Retina (tissue), 1 donor: ENCODE measurements around the gene CLCN3.
"Not testable (repeated sequence)": the region's sequence is repeated elsewhere in the genome, so short reads cannot be mapped to it uniquely, and the experiment has no call there.

Experiments
- DNase-seq: peaks from one replicate; pipeline ENCODE4 v3.0.0-alpha.2; 2016

CLCN3 gene

DNA sequence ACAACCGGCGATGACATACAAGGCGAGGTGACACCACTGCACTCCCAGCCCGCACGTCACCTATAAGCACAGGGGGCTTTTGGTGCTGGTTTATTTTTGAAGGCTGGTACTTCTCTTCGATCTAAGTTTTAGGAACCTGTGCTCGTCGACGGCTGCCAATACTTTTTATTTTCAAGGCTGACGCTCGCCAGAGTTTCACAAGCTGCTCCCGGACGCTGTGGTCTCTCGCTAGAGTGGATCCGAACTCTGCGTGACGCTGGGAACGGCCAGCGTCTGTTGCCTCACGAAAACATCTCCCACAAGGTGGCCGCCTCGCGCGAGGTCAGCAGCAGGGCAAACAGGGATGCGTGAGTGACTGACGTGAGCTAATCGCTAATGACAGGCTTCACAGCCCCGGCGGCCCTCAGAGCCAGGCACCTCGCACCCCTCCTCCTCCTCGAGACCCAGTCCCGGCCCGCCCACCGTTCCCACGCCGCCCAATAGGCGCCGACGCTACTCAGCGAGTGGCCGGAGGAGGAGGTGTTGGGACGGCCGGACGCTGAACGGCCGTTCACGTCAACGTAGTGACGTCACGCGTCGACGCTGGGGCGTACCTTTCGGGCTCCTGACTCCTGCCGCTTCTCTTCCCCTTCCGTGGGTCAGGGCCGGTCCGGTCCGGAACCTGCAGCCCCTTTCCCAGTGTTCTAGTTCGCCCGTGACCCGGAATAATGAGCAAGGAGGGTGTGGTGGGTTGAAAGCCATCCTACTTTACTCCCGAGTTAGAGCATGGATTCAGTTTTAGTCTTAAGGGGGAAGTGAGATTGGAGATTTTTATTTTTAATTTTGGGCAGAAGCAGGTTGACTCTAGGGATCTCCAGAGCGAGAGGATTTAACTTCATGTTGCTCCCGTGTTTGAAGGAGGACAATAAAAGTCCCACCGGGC is at the start of gene CLCN3:
CLCN3 (plus strand) TSS at position 621 of the 922 bp plus-strand sequence. CDS start 15,351 bp downstream, outside the sequence.
- peak; percentile 99 for DNase-seq

DNA sequence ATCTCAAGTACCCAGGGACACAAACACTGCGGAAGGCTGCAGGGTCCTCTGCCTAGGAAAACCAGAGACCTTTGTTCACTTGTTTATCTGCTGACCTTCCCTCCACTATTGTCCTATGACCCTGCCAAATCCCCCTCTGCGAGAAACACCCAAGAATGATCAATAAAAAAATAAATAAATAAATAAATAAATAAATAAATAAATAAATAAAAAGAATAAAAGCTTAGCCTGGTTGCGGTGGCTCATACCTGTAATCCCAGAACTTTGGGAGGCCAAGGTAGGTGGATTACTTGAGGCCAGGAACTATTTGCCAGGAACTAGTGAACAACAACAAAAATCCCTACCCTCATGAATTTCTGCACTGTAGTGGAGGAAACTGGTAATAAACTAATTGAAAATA is 49.4 kb upstream of the CLCN3 start:
- DNase-seq = not testable (repeated sequence)

DNA sequence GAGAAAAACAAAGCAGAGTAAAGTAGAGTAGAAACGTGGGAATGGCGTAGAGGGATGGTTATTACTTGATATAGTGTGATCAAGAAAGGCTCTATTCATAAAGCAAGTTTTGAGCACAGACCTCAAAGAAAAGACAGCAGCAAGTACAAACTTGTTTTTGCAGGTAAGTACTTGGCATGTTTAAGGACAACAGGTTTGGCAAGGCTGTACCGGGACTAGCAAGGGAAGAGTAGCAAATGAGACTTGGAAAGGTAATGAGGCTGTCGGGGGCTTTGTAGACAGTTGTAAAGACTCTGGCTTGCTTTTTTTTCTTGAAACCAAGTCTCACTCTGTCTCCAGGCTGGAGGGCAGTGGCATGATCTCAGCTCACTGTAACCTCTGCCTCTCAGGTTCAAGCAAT is 48.9 kb upstream of the CLCN3 start:
- DNase-seq = no peak

DNA sequence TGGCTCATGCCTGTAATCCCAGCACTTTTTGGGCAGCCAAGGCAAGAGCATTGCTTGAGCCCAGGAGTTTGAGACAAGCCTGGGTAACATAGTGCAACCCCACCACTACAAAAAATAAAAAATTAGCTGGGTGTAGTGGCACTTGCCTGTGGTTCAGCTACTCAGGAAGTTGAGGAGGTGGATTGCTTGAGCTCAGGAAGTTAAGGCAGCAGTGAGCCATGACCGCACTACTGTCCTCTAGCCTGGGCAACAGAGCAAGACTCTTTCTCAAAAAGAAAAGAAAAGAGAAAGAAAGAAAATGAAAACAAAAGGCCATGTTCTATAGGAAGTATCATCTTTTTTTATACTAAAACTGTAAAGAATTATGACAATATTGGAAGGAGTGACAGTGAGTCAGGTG is 46.5 kb upstream of the CLCN3 start:
- DNase-seq = no peak

DNA sequence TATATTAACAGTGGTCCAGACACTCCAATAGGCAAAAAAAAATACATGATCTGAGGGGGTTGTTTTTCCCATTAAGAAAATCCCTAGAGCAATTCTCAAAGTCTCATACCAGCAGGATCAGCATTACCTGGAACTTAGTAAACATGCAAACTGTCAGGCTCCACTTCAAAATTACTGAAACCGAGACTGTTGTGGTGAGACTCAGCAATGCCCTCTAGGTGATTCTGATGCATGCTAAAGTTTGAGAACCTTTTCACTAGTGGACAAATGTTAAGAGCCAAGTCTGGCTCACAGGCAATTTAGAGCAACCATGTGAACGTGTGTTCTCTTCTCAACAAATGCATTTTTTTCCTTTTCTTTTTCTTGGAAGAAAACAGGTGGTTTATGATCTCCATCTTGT is 38.2 kb upstream of the CLCN3 start:
- DNase-seq = no peak

DNA sequence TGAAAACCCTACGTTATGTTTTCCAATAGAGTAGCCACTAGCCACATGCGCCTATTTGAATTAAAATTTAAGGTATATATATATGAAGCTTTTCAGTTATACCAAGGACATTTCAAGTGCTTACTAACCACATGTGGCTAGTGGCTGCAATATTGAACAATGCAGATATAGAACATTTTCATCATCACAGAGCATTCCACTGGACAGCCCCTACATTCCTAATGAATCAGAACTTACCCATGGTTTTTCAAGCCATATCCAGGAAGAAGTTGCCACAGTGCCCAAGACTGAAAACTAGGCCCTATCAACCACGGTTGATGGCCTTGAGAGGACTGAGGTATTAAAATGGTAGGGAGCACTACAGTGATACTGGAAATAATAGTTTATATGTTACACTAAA is 37.7 kb upstream of the CLCN3 start:
- no peak for DNase-seq

DNA sequence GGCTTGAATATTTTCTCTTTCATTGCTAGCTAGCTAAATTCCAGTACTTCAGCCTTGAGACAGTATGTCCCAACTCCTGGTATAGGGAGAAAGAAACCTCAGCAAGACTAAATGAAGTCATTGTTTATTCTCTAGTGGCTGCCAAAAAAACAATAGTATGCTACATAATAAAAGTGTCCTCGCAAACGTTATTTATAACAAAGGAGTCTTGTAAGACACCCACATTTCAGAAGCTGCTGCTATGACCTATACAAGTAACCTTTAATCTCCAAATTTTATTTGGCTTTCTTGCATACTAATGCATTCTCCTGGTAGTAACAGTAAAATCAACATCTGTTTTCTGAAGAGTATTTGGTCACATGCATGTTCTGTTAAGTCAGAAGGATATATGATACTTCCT is 36.8 kb upstream of the CLCN3 start:
- no peak for DNase-seq

DNA sequence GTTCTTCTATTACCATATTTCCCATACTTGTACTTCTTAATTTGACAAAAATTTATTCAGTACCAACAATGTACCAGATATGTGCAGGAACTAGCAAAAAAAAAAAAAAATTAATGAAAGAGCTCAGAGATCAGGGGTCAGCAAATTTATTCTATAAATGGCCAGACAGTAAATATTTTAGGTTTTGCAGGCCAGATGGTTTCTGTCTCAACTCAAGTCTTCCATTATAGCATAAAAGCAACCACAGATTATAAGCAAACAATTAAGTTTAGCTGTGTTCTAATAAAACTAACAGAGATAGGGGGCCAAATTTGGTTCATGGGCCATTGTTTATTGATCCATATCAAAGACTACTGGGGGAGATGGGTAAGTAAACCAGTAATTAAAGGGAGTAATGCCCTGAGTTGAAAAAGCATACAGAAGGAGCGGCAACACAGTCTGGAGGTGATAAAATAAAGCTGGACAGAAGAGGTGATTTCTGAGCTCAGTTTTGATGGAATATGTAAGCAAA is 27.3 kb upstream of the CLCN3 start:
- DNase-seq = no peak

DNA sequence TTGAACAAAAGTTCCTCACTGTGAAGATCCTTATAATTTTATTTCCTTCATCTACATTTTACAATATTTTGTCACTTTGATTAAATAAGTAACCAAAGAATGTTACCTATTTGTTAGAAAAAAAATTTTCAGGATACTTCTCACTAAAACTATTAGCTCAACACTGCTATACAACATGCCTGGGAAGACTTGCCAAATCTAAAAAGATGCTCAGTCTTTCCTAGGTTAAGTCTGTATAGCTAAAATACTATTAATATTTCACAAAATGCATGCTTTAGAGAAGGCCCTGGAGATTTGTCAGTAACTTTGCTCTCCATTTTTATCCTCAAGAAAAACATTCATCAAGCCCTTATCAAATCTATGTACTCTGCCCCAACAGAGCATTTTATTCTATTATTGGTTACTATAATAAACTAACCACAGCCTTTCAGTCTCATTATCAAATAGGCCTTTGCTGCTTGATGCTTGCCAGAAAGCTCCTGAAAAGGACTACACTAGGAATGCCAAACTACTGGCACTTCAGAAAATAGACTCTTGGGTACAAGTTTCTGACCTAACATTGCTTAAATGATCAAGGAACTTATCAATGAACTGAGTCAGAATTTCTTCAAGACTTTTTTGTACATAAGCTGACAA is 25.7 kb upstream of the CLCN3 start:
- DNase-seq = no peak

DNA sequence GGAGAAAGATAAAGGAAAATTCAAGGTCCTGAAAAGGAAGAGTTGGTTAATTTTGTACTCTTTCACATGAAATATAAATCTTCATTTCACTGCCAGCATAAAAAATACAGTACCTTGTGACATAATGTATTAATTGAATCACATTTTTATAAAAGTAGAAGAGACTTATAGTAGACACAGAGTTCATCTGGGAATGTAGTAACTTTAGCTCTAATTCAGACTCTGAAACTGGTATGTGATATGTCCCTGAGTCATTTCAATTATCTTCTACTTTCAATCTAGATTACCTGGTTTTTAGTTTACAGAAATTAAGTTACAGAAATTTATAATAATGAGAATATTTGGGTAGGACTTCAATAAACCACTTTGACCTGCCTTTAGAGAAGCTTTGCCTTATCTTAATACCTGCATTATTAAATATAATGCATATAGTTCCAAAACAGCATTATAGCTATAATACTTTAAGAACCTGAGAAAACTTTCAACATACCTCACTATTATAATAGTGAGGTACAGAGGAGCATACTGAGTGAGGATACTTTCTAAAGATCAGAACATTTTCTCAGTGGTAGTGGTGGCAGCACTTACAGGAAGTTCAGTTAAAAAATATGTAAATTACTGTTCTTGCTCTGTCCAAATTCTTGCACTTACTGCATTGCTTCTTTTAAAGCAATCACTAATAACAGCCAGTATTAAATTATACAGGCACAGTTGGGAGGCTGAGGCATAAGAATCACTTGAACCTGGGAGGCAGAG is 19.2 kb upstream of the CLCN3 start:
- DNase-seq = no peak

DNA sequence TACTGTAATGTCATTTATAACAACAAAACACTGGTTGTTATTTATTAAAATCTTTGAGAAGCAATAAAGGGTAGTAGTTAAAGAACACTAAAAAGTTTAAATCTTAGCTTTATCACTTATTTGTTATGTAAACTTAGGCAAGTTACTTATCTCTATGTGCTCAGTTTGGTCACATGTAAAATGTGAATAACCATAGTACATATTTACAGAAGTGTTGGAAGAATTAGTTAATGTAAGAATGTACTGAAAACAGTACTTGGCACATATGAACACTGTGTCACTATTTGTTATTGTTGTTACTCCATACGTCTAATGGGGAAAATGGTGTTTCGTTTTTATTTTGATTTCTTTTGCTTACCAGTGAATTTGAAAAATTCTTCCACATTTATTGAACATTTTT is 17.1 kb upstream of the CLCN3 start:
- DNase-seq = no peak

DNA sequence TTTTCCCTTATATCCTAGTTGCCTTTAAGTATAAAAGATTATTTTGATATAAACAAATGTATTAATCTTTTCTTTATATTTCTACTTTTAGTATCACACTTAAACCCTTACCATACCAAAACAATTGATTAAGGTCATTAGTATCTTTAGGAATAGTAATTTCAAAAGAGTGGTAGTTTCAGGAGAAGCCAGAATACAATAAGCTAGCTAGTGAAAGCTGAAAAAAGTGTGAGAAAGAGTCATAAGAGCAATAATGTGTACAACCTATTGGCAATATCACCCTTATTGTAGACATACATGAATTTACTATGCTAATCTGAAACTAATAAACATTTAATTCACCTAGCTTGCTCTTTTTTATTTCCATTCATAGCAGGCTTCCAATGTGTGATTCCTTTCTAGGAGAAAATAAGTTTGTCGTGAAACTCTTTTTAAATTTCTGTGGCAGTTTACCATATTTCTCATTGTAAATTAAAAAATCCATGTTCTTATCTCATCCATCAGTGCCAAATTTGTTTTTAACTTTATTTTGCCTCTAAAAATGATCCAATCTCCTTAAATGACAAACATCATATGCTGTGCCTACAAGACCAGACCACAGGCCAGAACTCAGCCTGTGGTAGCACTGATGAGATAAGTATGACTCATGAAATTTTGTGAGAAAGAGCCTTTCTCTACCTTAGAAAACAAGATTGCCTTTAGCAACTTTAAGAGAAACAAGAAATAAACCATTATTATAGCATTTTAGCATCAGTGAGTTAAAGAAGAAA is 16.1 kb upstream of the CLCN3 start:
- DNase-seq = no peak

DNA sequence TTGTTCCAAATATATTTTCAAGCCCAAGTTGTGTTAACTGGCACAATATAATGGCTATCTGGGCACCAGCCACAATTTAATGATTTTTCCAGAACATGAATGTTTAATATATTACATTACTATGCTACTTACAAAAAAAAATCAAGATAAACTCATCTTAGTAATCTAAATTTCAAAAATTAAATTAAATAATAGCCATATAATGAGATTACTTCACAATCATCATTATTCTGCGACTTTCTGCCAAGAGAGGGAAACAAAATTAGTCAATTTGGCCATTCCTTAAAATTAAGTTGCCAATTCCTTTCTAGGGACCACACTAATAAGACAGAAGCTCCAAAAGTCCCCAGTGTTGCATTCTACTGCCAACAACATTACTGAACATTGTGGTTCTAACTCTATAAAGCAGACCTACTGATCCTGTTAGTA is 15.5 kb upstream of the CLCN3 start:
- DNase-seq = no peak

DNA sequence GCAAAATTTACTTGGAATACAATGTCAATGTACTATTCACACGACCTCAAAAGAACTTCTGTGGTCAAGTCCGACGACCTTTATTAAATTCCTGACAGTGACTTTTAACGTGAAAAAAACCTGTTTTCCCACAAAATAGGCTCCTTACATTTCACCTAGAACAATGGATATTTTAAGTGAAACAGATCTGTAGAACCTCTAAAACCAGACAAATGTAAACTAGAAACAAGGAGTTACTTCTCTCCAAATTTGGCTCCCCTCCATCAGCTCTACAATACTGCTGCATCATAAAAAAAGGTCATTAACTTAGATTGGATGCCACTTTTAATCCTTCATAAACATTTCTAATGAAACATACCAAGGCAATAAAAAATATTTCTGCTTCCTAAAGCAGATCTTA is 9.2 kb upstream of the CLCN3 start:
- no peak for DNase-seq

DNA sequence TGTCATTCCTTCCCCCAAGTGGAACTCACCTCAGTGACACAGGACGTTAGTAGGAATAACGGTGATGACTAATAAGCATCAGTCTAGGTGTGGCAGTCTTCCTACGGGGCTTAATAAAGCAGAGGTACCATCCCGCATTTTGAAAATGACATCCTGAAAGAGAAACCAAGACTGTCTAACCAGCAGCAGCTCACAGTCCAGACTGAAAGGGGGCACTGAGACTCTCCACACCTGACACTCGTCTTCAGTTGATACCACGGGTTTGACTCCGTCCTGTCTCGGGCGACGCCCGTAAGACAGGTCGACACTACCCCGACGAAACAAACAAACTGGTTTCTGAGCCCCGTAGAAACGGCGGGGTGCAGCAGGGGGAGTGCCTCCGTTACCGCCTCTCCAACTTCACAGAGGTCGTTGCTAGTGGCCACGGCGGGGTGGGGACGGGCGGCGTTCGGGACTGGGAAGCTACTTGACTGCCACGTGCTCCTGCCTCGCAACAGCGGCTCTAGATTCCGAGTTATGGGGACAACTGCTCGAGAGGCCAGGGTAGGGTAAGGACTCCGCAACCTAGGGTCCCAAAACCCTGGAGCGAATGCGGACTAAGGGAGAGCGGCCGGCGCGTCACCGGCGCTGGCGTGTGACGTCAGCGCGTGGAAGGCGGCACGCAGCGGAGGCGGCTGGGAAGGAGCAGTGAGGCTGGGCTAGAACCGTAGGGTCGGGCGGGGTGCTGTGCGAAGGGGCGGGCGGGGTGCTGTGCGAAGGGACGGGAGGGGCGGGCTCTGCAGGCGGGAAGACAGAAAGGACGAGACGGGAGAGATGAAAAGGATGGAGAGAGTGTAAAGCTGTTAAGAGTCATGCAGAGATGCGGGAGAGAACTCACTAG is 8.1 kb upstream of the CLCN3 start, which contains the start of gene NEK1:
NEK1 (minus strand) TSS at position 593 of the 880 bp plus-strand sequence. CDS start 9,953 bp downstream, outside the sequence.
- peak; percentile 94 for DNase-seq

DNA sequence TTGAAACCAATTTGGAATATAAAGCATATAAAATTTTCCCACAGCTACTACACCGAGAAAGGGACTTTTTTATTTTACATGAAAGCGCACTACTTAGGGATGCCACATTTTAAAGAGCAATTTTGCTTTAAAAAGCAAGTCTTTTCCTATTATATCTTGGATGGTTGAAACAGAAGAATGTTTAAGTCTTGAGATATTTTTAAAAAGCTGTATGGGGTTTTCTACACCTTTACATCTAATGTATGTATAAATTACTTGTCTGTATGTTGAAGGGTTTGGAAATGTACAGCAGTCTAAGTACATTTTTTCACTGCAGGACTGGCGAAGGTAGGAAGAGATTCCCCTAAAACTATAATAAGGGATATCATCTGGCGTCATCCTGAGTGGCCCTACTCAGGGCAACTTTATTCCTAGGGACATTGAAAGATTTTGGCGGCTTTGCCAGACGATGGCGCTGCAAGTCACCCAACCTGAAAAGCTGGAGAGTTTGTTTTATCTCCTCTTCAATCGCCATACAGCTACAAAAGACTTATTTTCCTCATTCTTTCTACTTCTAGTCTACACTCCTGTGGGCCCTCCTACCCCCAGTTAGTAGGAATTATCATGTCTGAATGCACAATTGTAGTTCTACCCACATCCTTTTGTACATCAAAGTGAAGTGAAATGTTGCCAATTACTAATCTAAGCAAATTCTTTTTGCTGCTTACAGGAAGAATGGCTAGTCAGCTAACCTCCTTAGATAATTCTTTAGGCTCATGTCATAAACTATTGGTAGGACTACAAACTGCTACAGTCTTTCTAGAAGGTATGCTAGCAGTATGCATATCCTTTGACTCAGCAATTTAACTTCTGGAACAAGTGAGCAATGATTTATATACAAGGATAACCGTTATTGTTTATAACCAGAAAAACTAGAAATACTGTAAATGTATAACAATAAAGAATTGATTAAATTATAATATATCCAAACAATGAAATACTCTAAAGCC is 7.2 kb upstream of the CLCN3 start:
- peak; percentile 83 for DNase-seq

DNA sequence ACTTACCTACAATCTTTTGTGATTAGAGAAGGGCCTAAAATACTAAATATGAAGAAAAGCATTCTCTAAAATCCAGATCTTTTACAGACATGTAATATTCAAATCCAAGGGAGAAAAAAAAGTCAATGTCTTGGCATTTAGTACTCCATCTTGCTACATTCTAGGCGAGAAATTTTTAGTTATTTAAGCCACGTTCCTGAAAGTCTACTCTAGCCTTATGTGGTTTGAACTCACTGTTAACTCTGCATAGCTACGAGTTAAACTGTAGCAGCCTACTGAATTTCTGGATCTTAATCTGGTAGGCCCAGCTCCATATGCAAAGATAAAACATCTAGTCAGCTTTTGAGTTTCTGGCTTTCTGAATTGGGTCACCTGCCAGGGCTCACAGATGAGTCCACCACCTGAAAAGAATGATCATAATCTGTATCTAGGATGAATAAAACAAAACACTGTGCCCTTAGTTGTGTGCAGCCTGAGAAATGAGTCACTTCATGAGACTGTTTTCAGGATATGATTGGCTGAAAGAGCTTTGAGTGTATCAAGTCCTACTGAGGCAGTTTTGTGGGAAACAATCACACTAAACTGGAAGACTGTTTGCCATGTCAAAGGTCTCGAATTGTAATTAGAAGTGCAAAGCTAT is 4.8 kb upstream of the CLCN3 start:
- DNase-seq = no peak

DNA sequence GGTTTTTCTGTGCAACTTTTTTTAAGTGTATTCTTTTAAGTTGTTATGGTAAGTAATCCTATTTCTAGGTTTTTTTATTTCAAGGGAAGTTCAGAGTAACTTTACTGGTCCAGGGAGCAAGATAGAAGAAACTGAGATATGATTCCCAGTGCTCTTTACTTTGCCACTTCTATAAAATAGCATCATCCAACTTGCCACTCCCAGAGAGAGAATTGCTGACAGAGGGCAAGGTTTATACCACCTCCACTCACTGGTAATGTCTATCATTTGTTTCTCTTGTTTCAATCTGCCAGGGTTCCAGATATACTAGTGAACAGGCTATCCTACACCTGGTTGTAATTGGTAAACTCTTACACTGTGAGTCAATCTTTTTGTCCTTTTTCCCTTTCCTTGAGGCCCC is 3.5 kb upstream of the CLCN3 start:
- DNase-seq = no peak

DNA sequence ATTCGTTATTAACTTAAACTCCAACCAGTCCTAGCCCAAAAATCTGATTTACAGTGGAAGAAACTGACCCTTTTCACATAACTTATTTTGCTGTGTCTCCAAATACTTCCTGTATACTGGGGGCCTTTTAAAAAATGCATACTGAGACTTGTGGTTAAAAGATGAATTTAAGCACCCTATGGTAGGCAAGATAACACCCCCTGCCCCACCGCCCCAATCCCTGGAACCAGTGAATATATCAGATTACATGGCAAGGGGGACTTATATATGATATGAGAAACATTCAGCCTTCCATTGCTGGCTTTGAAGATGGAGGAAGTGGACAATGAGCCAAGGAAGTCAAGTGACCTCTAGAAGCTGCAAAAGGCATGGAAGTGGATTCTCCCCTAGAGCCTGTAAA is 3.1 kb upstream of the CLCN3 start:
- DNase-seq = no peak

DNA sequence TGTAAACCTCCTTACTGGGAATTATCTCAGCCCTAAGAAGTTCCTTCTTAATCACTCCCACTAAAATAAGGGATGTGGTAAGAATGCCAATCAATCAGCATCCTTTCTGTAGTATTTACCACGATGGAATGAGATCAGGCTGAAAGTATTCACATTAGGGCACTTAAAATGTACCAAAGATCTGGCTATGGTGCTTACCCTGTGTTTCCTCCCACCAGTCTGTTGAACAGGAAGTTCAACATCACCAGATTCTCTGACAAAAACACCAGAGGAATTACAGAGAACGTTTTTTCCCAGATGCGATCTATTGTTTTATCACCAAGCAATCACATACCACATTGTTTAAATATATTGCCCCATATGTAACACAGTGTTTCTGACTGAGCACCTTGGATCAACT is 2.1 kb upstream of the CLCN3 start:
- DNase-seq = no peak
